ENCODE results near the gene ANP32E.

The ANP32E gene

GRCh38 chr1:150168960-150169601 lies 66.8 kb downstream of the ANP32E start:
- no peak for DNase-seq (ENCODE audit: low read depth)
